Keratinocyte (primary cell): Measurements from ENCODE around the gene MIA2.

Experiments
- EZH2 ChIP-seq: IDR thresholded peaks from one replicate; pipeline ENCODE4 v1.6.1; 2012; ENCODE audit warnings: inconsistent platforms, mild to moderate bottlenecking, low read length, moderate library complexity
- TF ChIP-seq, protein P1 (sequence below), 3 experiments: IDR thresholded peaks in 1 of 3; conservative IDR thresholded peaks in 1 of 3; optimal IDR thresholded peaks in 1 of 3; 2 replicates in 2 of 3; 3 replicates in 1 of 3; pipeline versions ENCODE3 to v1.5.1; 2011; ENCODE audit warnings: low read length in 3 of 3, mild to moderate bottlenecking in 3 of 3, moderate library complexity in 2 of 3, control low read depth in 1 of 3, inconsistent platforms in 1 of 3; ENCODE audit not compliant: insufficient read depth in 2 of 3; ENCODE audit errors: extremely low read depth in 1 of 3

DNA sequence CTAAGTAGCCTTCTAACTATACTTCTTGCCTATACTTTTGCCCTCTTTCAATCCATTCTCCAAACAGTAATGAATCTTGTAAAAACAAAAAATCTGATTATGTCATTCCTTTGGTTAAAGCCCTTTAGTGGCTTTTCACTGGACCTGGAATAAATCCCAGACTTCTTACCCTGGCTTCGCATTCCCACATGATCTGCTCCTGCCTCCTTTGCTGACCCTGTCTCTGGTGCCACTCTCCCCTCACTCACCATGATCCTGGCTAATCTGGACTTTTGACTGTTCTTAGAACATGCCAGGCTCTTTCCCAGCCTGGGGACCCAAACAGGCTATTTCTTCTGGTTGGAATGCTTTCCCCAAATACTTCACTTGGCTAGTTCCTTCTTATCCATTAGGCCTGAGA, 7.9 kb downstream of the MIA2 start:
- TF ChIP-seq, protein P1, sequence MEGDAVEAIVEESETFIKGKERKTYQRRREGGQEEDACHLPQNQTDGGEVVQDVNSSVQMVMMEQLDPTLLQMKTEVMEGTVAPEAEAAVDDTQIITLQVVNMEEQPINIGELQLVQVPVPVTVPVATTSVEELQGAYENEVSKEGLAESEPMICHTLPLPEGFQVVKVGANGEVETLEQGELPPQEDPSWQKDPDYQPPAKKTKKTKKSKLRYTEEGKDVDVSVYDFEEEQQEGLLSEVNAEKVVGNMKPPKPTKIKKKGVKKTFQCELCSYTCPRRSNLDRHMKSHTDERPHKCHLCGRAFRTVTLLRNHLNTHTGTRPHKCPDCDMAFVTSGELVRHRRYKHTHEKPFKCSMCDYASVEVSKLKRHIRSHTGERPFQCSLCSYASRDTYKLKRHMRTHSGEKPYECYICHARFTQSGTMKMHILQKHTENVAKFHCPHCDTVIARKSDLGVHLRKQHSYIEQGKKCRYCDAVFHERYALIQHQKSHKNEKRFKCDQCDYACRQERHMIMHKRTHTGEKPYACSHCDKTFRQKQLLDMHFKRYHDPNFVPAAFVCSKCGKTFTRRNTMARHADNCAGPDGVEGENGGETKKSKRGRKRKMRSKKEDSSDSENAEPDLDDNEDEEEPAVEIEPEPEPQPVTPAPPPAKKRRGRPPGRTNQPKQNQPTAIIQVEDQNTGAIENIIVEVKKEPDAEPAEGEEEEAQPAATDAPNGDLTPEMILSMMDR (optimal IDR thresholded peaks at IDR 0.05 in 1 of 3, IDR thresholded peaks at IDR 0.05 in 1 of 3, conservative IDR thresholded peaks at IDR 0.05 in 1 of 3; ENCODE audit: extremely low read depth in 1 of 3, insufficient read depth in 2 of 3, low read length in 3 of 3) = no peak
- no peak for TF ChIP-seq EZH2
